Smooth muscle cell of the brain vasculature (primary cell): Measurements from ENCODE around the gene IRS2.
"Not testable (repeated sequence)": the region's sequence is repeated elsewhere in the genome, so short reads cannot be mapped to it uniquely, and the experiment has no call there.

Experiments used
- DNase-seq: peaks from one replicate; pipeline ENCODE4 v3.0.0-alpha.2; 2012; ENCODE audit warnings: low read depth, low spot score

The IRS2 gene, protein sequence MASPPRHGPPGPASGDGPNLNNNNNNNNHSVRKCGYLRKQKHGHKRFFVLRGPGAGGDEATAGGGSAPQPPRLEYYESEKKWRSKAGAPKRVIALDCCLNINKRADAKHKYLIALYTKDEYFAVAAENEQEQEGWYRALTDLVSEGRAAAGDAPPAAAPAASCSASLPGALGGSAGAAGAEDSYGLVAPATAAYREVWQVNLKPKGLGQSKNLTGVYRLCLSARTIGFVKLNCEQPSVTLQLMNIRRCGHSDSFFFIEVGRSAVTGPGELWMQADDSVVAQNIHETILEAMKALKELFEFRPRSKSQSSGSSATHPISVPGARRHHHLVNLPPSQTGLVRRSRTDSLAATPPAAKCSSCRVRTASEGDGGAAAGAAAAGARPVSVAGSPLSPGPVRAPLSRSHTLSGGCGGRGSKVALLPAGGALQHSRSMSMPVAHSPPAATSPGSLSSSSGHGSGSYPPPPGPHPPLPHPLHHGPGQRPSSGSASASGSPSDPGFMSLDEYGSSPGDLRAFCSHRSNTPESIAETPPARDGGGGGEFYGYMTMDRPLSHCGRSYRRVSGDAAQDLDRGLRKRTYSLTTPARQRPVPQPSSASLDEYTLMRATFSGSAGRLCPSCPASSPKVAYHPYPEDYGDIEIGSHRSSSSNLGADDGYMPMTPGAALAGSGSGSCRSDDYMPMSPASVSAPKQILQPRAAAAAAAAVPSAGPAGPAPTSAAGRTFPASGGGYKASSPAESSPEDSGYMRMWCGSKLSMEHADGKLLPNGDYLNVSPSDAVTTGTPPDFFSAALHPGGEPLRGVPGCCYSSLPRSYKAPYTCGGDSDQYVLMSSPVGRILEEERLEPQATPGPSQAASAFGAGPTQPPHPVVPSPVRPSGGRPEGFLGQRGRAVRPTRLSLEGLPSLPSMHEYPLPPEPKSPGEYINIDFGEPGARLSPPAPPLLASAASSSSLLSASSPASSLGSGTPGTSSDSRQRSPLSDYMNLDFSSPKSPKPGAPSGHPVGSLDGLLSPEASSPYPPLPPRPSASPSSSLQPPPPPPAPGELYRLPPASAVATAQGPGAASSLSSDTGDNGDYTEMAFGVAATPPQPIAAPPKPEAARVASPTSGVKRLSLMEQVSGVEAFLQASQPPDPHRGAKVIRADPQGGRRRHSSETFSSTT (N-terminal part only)

DNA sequence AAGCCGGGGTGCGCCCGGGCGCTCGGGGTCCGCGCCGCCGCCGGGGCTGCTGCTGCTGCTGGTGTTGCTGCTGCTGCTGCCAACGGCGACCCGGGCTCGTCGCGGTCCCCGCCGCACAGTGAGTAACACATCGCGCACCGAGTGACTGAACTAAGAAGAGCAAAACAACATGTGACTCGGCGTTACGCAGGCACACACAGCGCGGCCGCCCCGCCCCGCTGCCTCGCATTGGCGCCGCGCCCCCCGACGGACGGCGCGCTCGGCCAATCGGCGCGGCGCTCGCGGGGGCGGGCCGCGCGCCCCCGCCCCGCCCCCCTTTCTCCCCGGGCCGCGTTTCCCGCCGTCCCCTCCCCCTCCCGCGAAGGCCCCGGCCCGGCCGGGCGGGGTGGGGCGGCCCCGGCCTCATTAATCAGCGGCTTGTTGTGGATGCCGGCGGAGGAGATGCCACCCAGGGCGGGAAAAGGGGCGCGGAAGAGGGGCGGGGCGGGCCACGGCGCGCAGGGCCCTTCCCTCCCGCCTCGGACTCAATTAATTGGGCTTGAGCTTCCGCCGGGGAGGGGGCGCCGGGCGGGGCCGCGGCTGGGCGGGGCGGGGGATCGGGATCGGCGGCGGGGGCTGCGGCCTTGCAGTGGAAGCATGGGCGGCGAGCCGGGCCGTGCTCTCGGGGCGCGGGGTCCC, at the start of gene IRS2:
IRS2 (minus strand) TSS at position 127 of the 678 bp plus-strand sequence. CDS start 530 bp downstream, outside the sequence.
- DNase-seq: peak; percentile 72

DNA sequence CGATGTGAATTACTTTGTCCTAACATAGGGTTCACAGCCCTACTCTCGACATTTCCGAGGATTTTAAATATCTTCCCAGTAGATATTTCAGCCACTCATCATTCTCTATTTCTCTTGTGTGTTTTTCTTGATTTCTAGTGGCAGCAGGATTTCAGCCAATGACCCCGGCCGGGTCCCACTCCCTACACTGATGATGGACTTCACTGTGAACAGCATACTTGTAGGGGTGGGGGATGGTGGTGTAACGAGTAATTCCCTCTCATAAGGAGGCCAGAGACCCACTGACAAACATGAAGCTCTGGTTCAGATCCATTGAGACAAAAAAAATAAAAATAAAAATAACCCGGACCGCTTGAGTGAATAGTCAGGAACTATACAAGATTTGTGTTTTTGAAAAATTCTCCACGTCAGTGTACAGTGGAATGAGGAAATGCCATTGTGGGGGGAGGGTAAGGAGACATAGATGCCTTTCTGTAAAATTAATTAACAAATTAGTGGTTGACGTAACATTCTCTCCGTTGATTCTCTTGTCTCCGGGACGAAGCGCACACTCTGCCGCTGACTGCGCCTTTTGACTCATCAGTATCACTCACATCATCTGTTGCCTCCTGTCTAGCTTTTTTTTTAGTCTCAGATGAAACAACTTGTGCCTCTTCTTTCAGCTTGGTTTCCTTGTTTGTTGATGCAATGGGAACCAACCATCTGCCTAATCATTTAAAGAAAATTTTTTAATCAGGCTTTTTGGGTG, 48.8 kb upstream of the IRS2 start:
- DNase-seq: no peak

DNA sequence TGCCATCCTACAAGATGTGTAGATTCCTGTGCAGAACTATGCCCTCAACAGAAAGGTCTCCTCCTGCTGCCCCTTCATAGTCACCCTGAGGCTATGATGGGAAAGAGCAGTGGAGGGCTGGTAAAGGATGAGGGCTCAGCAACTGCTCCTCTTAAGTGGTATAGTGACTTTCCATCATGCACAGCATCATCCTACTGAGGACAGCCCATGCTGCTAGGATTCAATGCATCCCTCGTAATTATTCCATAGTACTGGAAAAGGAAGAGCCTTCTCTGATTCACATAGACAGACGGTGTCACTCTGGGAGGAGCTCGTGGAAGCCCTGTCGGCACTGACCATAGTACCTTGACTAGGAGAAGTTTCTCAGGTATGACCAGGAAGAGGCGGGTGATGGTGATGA, 47.6 kb upstream of the IRS2 start:
- DNase-seq: no peak

DNA sequence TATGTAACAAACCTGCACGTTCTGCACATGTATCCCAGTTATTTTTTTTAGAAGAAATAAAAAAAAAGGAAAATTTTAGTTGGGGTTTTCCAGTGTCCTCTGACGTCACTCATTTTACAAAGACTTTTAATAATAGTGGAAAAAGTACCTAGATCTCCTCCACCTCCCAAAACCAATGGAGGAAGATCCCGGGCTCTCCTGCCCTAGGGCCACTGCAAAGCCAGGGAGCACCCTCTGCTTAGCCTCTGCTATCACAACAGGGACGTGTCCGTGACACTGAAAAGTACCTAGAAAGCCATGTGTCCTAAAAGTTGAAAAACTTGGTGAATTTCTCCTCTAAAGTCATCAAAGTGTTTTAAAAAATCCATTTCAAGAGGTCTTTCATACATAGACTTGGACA, 46.7 kb upstream of the IRS2 start:
- no peak for DNase-seq

DNA sequence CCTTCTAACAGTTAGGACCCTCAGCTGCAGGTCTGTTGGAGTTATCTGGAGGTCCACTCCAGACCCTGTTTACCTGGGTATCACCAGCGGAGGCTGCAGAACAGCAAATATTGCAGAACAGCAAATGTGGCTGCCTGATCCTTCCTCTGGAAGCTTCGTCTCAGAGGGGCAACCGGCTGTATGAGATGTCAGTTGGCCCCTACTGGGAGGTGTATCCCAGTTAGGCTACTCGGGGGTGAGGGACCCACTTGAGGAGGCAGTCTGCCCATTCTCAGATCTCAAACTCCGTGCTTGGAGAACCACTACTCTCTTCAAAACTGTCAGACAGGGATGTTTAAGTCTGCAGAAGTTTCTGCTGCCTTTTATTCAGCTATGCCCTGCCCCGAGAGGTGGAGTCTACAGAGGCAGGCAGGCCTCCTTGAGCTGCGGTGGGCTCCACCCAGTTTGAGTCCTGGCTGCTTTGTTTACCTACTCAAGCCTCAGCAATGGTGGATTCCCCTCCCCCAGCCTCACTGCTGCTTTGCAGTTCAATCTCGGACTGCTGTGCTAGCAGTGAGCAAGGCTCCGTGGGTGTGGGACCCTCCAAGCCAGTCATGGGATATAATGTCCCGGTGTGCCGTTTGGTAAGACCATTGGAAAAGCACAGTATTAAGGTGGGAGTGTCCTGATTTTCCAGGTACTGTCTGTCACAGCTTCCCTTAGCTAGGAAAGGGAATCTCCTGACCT, 42.4 kb upstream of the IRS2 start:
- not testable (repeated sequence) for DNase-seq

GRCh38 chr13:109823201-109823600, 36.8 kb upstream of the IRS2 start:
- not testable (repeated sequence) for DNase-seq

DNA sequence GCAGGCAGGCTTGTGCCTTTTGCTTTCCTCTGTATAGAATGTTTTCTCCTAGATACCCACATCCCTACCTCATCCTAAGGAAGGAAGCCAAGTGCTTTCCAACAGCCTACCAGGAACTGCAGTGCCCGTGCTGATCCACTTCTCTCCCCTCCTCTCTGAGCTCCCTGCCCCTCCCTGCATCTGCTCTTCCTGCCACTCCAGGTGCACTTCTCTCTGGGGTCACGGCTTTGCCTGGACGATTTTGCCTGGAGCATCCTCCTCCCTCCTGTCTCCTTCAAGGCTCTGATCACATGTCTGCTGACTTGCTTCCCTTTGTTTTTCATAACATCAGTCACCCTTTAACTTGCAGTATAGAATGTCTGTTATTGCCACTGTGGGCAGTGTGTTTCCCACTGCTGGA, 34.7 kb upstream of the IRS2 start:
- DNase-seq: no peak

DNA sequence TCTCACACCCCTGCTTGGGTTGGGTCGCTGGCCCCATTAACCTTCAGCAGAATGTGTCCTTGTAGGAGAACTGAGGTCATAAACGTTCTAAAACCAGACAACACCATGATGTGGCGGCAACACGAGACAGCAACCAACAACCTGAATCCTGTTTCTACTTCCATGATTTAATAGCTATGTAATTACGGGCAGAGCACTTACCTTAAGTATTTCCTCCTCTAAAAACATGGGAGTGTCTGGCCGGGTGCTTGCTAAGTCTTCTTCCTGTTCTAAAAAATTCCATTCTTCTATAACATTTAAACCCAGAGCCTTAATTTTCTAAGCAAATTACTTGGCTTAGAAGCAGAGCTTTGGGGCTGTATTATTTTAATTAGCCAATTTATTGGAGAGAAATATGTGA, 33.5 kb upstream of the IRS2 start:
- no peak for DNase-seq

DNA sequence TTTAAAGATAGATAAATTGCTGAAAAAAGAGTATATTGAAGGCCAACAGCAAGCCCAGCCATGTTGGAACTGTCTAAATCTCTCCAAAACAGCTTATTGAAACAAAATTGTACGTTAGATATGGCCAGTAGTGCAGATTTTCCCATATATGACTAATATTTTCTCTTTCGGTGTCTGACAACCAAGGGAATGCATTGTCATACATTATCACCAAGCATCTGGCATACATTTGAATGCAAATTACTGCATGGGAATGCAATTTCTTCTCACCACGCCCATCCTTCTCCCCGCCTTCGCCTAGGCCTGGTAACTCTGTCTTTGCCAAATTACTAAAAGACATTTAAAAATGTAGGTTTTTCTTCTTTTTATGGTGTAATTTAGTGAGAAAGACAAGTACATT, 32.5 kb upstream of the IRS2 start:
- DNase-seq: no peak

GRCh38 chr13:109817591-109818535, 31.5 kb upstream of the IRS2 start:
- no peak for DNase-seq

GRCh38 chr13:109816808-109817203, 30.4 kb upstream of the IRS2 start:
- DNase-seq: no peak

- DNase-seq: no peak
Observed at GRCh38 chr13:109816112-109816807, 29.9 kb upstream of the IRS2 start.

DNA sequence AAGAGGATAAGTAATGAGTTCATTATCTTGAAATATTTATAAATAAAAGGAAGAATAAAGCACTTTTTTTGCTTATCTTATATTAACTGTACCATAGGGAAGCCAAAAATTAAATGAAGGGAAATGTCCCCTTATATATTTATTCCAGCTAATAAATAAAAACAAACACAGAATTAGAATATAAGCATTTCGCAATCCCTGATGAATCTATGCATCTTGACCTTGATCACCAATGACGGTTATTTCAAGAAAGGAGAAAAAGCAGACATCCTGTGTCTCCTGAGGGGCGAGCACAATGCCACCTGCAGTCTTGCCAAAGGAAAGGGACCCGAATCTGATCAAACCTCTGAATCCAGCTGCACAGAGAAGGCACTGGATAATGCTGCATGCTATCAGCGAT, 29.3 kb upstream of the IRS2 start:
- no peak for DNase-seq

- no peak for DNase-seq
Observed at GRCh38 chr13:109813663-109814062, 27.3 kb upstream of the IRS2 start.

GRCh38 chr13:109812382-109812781, 26.0 kb upstream of the IRS2 start:
- DNase-seq: no peak

GRCh38 chr13:109810761-109811510, 24.6 kb upstream of the IRS2 start:
- no peak for DNase-seq

- no peak for DNase-seq
Observed at GRCh38 chr13:109809216-109809932, 23.0 kb upstream of the IRS2 start.
